Measurements from ENCODE around the gene CCDC175. TPM values are rescaled to one million over a fixed set of nuclear protein-coding genes. Genes with fewer than 3 reads are reported as not detected.

CCDC175 gene
- total and polyA plus RNA-seq, 10 of the 15 experiments (the other 5 are each of a cell fraction or from before 2014, with no cell fraction given), result not detected

DNA sequence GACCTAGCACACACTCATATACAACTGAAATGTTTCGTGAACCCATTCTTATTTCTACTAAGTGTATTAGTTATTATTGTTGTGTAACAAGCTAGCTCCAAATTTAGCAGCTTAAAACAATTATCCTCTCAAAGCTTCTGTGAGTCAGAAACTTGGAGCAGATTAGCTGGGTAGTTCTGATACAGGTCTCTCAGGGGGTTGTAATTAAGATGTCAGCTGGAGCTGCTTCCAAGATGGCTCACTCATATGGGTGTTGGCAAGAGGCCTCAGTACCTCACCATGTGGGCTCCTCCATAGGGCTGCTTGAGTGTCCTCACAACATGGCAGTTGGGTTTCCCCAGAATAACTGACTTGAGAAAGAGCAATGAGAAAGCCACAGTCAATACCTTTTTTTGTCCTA lies 121.2 kb downstream of the CCDC175 start:
- Histone ChIP-seq H3K9ac (ENCODE audit: control insufficient read depth, insufficient read depth, low read length) (no peak overlapping the region), H3K4me2 (ENCODE audit: control insufficient read depth, insufficient read depth) (no peak overlapping the region), H3K27ac (ENCODE audit: control insufficient read depth, insufficient read depth) (no peak overlapping the region), H3K4me3 (no peak overlapping the region), H3K4me1 (ENCODE audit: control insufficient read depth, insufficient read depth, low read length) (no peaks in the 10 kb centered on the region), H3K79me2 (ENCODE audit: control insufficient read depth, insufficient read depth, low read length) (no peaks in the 10 kb centered on the region), H3K9me3 (replicated peaks; ENCODE audit: control insufficient read depth, insufficient read depth, low read length) (no peaks in the 10 kb centered on the region), H3K36me3 (ENCODE audit: control insufficient read depth in 2 of 2, insufficient read depth in 2 of 2, low read length in 1 of 2) (no peaks in the 10 kb centered on the region; a peak in 1 of 4 replicates), H4K20me1 (ENCODE audit: control insufficient read depth, insufficient read depth) (no peaks in the 10 kb centered on the region), H3K27me3 (replicated peaks in 1 of 2; ENCODE audit: control insufficient read depth in 2 of 2, insufficient read depth in 2 of 2, low read length in 1 of 2) (no peaks in the 10 kb centered on the region), H2AFZ (ENCODE audit: control insufficient read depth, low read depth, low read length) (no peak overlapping the region)
- SMC1A ChIA-PET (ENCODE audit: uncharacterized antibody, unreplicated experiment), result interaction anchor here (0.6 to 0.7 kb wide), 2 partner anchors 8 to 10 kb away, joined by 3 read pairs; no protein-coding TSS in a partner anchor
- no peak for ATAC-seq
- RAD21 ChIA-PET (ENCODE audit: unreplicated experiment), result interaction anchor here (0.7 to 1.0 kb wide), 2 partner anchors 11 to 330 kb away, joined by 3 read pairs; no protein-coding TSS in a partner anchor
- WGBS (ENCODE audit: insufficient coverage, insufficient replicate concordance, low lambda C conversion rate, missing lambda C conversion rate), result 95% methylated on average over 1 of the region's 1 CpG
- TF ChIP-seq ZBED1 (IDR thresholded peaks at IDR 0.05; ENCODE audit: borderline replicate concordance), result no peak
- TF ChIP-seq HDAC2 (IDR thresholded peaks at IDR 0.05), result no peak
- no peak for TF ChIP-seq PAX8 (IDR thresholded peaks at IDR 0.05)
- no peak for TF ChIP-seq MXI1 (IDR thresholded peaks at IDR 0.05; ENCODE audit: low read depth, low read length)
- TF ChIP-seq, protein P1, sequence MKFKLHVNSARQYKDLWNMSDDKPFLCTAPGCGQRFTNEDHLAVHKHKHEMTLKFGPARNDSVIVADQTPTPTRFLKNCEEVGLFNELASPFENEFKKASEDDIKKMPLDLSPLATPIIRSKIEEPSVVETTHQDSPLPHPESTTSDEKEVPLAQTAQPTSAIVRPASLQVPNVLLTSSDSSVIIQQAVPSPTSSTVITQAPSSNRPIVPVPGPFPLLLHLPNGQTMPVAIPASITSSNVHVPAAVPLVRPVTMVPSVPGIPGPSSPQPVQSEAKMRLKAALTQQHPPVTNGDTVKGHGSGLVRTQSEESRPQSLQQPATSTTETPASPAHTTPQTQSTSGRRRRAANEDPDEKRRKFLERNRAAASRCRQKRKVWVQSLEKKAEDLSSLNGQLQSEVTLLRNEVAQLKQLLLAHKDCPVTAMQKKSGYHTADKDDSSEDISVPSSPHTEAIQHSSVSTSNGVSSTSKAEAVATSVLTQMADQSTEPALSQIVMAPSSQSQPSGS (IDR thresholded peaks at IDR 0.05; ENCODE audit: low read length), result no peak
- TF ChIP-seq IRF3 (IDR thresholded peaks at IDR 0.05), result no peak
- no peak for TF ChIP-seq IKZF2 (IDR thresholded peaks at IDR 0.05)
- TF ChIP-seq, protein P2, sequence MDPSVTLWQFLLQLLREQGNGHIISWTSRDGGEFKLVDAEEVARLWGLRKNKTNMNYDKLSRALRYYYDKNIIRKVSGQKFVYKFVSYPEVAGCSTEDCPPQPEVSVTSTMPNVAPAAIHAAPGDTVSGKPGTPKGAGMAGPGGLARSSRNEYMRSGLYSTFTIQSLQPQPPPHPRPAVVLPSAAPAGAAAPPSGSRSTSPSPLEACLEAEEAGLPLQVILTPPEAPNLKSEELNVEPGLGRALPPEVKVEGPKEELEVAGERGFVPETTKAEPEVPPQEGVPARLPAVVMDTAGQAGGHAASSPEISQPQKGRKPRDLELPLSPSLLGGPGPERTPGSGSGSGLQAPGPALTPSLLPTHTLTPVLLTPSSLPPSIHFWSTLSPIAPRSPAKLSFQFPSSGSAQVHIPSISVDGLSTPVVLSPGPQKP (IDR thresholded peaks at IDR 0.05; ENCODE audit: low read depth, low read length), result no peak
- no peak for TF ChIP-seq ESRRA (IDR thresholded peaks at IDR 0.05; ENCODE audit: low read length)
- no peak for TF ChIP-seq KAT2A (conservative IDR thresholded peaks at IDR 0.05; ENCODE audit: control insufficient read depth, low read depth, low read length)
- TF ChIP-seq, protein P3, sequence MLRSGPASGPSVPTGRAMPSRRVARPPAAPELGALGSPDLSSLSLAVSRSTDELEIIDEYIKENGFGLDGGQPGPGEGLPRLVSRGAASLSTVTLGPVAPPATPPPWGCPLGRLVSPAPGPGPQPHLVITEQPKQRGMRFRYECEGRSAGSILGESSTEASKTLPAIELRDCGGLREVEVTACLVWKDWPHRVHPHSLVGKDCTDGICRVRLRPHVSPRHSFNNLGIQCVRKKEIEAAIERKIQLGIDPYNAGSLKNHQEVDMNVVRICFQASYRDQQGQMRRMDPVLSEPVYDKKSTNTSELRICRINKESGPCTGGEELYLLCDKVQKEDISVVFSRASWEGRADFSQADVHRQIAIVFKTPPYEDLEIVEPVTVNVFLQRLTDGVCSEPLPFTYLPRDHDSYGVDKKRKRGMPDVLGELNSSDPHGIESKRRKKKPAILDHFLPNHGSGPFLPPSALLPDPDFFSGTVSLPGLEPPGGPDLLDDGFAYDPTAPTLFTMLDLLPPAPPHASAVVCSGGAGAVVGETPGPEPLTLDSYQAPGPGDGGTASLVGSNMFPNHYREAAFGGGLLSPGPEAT (IDR thresholded peaks at IDR 0.05; ENCODE audit: low read depth), result no peak
- TF ChIP-seq EZH2 (IDR thresholded peaks at IDR 0.05; ENCODE audit: borderline replicate concordance, control insufficient read depth, low read depth, low read length), result no peak
- TF ChIP-seq KDM1A (IDR thresholded peaks at IDR 0.05; ENCODE audit: borderline replicate concordance), result no peak
- no peak for DNase-seq (ENCODE audit: low read depth, low spot score)
- POLR2A ChIA-PET, result no interaction called here
- in situ Hi-C loops (cut with MboI) (no loop called here), intact Hi-C loops (cut with micrococcal nuclease; ENCODE audit: unreplicated experiment) (no loop called here)
- no peak for FAIRE-seq
- CTCF ChIA-PET, result interaction anchor here (0.9 to 1.4 kb wide), 3 partner anchors 11 to 354 kb away, joined by 3 read pairs; no protein-coding TSS in a partner anchor
- BruUV-seq (replicated peaks), result no TSS peak

All from GM12878 (cell line).